A549 (cell line): ENCODE measurements around the gene FLNB. TPM values are rescaled to one million over a fixed set of nuclear protein-coding genes. Genes with fewer than 3 reads are reported as not detected.
A peak's percentile ranks its signal among the peaks of the same experiment; 100 is the strongest.

ENCODE experiments used
- ATAC-seq, 2 experiments: fragments of 200-7000 bp in 1 of 2; fragments of >200 bp in 1 of 2; cut with Nextera tagmentation in 1 of 2; cut with Tn5 transposase in 1 of 2; 3 replicates each; pipeline versions ENCODE4 v1.8.0 to v1.9.1; 2018 to 2020; ENCODE audit warnings: mild to moderate bottlenecking in 1 of 2, moderate library complexity in 1 of 2
- CTCF ChIA-PET: fragments of 300-600 bp; sonication (Branson Sonifier 250); formaldehyde crosslinking; extraction: SDS; loops from one replicate; lab custom pipeline; 2021; ENCODE audit warnings: antibody characterized with exemption, inconsistent platforms; lab: Yijun Ruan, JAX
- POLR2A ChIA-PET: fragments of 350-600 bp; formaldehyde crosslinking; extraction: SDS; loops from one replicate; lab custom pipeline; 2021; ENCODE audit warnings: antibody characterized with exemption, inconsistent platforms; lab: Yijun Ruan, JAX
- DNase-seq, 2 experiments: peaks; one replicate each; pipeline versions ENCODE4 v3.0.0 to v3.0.0-alpha.2; 2011 to 2016; ENCODE audit warnings: low read depth in 1 of 2, low spot score in 1 of 2
- FAIRE-seq: peaks from 2 replicates; lab custom pipeline; 2011; peaks lifted over from hg19 to GRCh38; lab: Jason Lieb, UNC
- H3K27ac ChIP-seq, 2 experiments: fragments of >200 bp; sonication (Bioruptor Twin); formaldehyde crosslinking; 3 replicates each; pipeline ENCODE4 v1.5.1; 2016 to 2017
- H3K4me1 ChIP-seq: fragments of >200 bp; sonication (Bioruptor Twin); formaldehyde crosslinking; 3 replicates; pipeline ENCODE4 v1.6.1; 2016
- H3K4me2 ChIP-seq: fragments of >200 bp; sonication (Bioruptor Twin); formaldehyde crosslinking; 3 replicates; pipeline ENCODE4 v1.6.1; 2016
- H3K4me3 ChIP-seq: fragments of >200 bp; sonication (Bioruptor Twin); formaldehyde crosslinking; 3 replicates; pipeline ENCODE4 v1.5.1; 2016
- H3K9me3 ChIP-seq: fragments of >200 bp; sonication (Bioruptor Twin); formaldehyde crosslinking; 3 replicates; pipeline ENCODE4 v1.6.1; 2016
- CBX2 ChIP-seq: fragments of 200-600 bp; sonication (generic); IDR thresholded peaks from 2 replicates; pipeline ENCODE4 v1.6.1; 2016; ENCODE audit warnings: low read depth, mild to moderate bottlenecking, borderline replicate concordance
- CHD4 ChIP-seq: fragments of 200-600 bp; sonication (generic); IDR thresholded peaks from 2 replicates; pipeline ENCODE4 v1.6.1; 2016; ENCODE audit warnings: antibody characterized with exemption, mild to moderate bottlenecking, borderline replicate concordance
- EHMT2 ChIP-seq: fragments of 200-600 bp; sonication (generic); IDR thresholded peaks from 2 replicates; pipeline ENCODE4 v1.6.1; 2016; ENCODE audit warnings: antibody characterized with exemption, low read depth, mild to moderate bottlenecking, moderate library complexity
- ESRRA ChIP-seq: fragments of 150-350 bp; IDR thresholded peaks from 2 replicates; pipeline ENCODE4 v1.6.1; 2014; ENCODE audit warnings: mild to moderate bottlenecking, low read length, borderline replicate concordance
- FOSB ChIP-seq: fragments of 250-450 bp; sonication (Bioruptor Pico); IDR thresholded peaks from 2 replicates; pipeline ENCODE4 v1.5.0; 2020; ENCODE audit warnings: mild to moderate bottlenecking, moderate library complexity
- HEYL ChIP-seq: fragments of 250-450 bp; sonication (Bioruptor Pico); IDR thresholded peaks from 2 replicates; pipeline ENCODE4 v1.8.0; 2021; ENCODE audit warnings: mild to moderate bottlenecking, moderate library complexity
- HOXB13 ChIP-seq: fragments of 250-450 bp; sonication (Bioruptor Pico); IDR thresholded peaks from 2 replicates; pipeline ENCODE4 v1.5.0; 2020; ENCODE audit warnings: low read depth, mild to moderate bottlenecking, moderate library complexity
- KDM5A ChIP-seq: fragments of 200-600 bp; sonication (generic); IDR thresholded peaks from 2 replicates; pipeline ENCODE4 v1.6.1; 2016; ENCODE audit warnings: antibody characterized with exemption, mild to moderate bottlenecking
- MAFK ChIP-seq: fragments of 450-650 bp; IDR thresholded peaks from 2 replicates; pipeline ENCODE4 v1.6.1; 2014; ENCODE audit not compliant: partially characterized antibody
- RNF2 ChIP-seq: fragments of 200-600 bp; sonication (generic); IDR thresholded peaks from 2 replicates; pipeline ENCODE4 v1.6.1; 2016; ENCODE audit warnings: low read depth, mild to moderate bottlenecking, antibody characterized with exemption, moderate library complexity, borderline replicate concordance
- ZC3H11A ChIP-seq: fragments of 450-650 bp; IDR thresholded peaks from 2 replicates; pipeline ENCODE4 v1.6.1; 2014; ENCODE audit warnings: antibody characterized with exemption, mild to moderate bottlenecking
- WGBS: methylation state at CpG from one replicate; pipeline ENCODE4 v1.1.6; 2017; ENCODE audit errors: missing lambda C conversion rate; 5-methylcytosine and 5-hydroxymethylcytosine counted together
- polyA plus RNA-seq, 4 experiments: library from polyadenylated mRNA; depleted of rRNA in 3 of 4; stranded (reverse); fragments of >200 nt; fragmentation: RNase III in 1 of 4; extraction: RNeasy Plus Mini Kit Qiagen cat#74134 plus additional on column Dnase treatment in 1 of 4; gene quantifications; 2 replicates in 3 of 4; 3 replicates in 1 of 4; pipeline ENCODE4 v1.2.3, GENCODE V29; 2011 to 2017
- TF ChIP-seq, protein P1 (sequence below): fragments of 200-600 bp; sonication (generic); IDR thresholded peaks from 2 replicates; pipeline ENCODE4 v1.6.1; 2016; ENCODE audit warnings: antibody characterized with exemption, mild to moderate bottlenecking, moderate library complexity
- TF ChIP-seq, protein P2 (sequence below): fragments of 150-350 bp; IDR thresholded peaks from 2 replicates; pipeline ENCODE4 v1.6.1; 2014; ENCODE audit warnings: low read depth, mild to moderate bottlenecking, low read length

Gene FLNB
- polyA plus RNA-seq, 2 of the 4 experiments (the other 2 are of a cell fraction), result 235 to 439 TPM

DNA sequence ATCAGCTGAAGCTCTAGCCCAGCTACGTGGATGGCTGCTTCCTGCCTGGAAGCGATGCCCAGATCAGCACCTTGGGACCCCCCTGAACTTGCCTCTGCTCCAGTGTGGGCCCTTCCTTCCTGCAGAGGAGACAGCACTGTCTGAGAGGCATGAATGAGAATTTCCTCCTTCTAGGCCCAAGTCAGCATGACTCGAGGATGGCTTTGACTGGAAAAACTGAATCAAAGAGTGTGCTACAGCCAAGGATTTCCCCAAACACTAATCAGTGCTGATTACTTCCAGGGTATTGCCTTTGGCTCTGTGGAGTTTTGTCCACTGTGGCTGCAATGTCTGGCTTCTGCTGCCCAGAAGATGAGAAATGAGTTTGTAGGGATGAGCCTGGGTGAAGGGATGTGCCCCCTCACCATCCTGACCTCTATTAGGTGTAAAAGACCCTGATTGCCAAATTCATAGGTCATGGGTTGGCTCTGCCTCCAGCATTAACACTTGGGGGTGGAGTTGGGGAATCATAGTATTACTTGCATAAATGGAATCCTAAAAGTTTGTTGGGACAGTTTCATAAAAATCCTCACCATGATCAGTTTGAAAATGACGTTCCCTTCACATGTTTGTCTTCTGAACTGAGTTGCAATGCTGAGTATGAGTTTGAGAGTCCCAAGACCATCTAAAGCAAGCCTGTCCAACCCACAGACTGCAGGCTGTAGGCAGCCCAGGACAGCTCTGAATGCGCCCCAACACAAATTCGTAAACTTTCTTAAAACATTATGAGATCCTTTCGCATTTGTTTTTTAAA is 36.7 kb downstream of the FLNB start (continued):
- TF ChIP-seq, protein P1, sequence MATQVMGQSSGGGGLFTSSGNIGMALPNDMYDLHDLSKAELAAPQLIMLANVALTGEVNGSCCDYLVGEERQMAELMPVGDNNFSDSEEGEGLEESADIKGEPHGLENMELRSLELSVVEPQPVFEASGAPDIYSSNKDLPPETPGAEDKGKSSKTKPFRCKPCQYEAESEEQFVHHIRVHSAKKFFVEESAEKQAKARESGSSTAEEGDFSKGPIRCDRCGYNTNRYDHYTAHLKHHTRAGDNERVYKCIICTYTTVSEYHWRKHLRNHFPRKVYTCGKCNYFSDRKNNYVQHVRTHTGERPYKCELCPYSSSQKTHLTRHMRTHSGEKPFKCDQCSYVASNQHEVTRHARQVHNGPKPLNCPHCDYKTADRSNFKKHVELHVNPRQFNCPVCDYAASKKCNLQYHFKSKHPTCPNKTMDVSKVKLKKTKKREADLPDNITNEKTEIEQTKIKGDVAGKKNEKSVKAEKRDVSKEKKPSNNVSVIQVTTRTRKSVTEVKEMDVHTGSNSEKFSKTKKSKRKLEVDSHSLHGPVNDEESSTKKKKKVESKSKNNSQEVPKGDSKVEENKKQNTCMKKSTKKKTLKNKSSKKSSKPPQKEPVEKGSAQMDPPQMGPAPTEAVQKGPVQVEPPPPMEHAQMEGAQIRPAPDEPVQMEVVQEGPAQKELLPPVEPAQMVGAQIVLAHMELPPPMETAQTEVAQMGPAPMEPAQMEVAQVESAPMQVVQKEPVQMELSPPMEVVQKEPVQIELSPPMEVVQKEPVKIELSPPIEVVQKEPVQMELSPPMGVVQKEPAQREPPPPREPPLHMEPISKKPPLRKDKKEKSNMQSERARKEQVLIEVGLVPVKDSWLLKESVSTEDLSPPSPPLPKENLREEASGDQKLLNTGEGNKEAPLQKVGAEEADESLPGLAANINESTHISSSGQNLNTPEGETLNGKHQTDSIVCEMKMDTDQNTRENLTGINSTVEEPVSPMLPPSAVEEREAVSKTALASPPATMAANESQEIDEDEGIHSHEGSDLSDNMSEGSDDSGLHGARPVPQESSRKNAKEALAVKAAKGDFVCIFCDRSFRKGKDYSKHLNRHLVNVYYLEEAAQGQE, result no peak

DNA sequence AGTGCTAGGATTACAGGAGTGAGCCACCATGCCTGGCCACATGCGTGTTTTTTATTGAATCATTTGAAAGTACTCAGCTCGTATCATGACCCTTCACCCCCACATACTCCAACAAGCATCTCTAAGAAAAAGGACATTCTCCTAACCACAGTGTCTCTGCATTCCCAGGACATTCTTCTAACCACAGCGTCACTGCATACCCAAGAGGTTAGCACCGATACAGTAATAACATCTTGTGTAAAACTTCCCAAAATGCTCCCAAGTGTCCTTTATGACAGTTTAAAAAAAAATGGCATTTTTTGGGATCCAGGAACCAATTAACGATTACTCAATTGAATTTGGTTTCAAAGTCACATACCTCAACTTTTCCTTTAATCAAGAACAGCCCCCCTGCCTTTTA is 39.6 kb downstream of the FLNB start:
- ChIA-PET CTCF (no interaction called here), POLR2A (no interaction called here)
- ATAC-seq, result no peak
- Histone ChIP-seq H3K4me2 (peak overlapping the region; percentile 89), H3K9me3 (no peaks in the 10 kb centered on the region), H3K4me3 (0 out of 3 replicates have a peak overlapping the region, but pooled peaks have one; percentile 4), H3K4me1 (peaks cover 100% of the 10 kb centered on the region), H3K27ac (peak overlapping the region; percentile 72 to 81)
- FAIRE-seq, result no peak
- no peak for TF ChIP-seq HEYL (CRISPR knock-in tag)
- TF ChIP-seq MAFK, result no peak
- no peak for TF ChIP-seq RNF2
- TF ChIP-seq, protein P2, sequence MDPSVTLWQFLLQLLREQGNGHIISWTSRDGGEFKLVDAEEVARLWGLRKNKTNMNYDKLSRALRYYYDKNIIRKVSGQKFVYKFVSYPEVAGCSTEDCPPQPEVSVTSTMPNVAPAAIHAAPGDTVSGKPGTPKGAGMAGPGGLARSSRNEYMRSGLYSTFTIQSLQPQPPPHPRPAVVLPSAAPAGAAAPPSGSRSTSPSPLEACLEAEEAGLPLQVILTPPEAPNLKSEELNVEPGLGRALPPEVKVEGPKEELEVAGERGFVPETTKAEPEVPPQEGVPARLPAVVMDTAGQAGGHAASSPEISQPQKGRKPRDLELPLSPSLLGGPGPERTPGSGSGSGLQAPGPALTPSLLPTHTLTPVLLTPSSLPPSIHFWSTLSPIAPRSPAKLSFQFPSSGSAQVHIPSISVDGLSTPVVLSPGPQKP, result no peak
- TF ChIP-seq CBX2, result no peak
- no peak for TF ChIP-seq ESRRA
- no peak for TF ChIP-seq FOSB (CRISPR knock-in tag)
- TF ChIP-seq HOXB13 (CRISPR knock-in tag), result no peak
- no peak for TF ChIP-seq ZC3H11A
- TF ChIP-seq EHMT2, result no peak
- no peak for DNase-seq
- WGBS, result 19% methylated on average over 5 of the region's 5 CpGs

DNA sequence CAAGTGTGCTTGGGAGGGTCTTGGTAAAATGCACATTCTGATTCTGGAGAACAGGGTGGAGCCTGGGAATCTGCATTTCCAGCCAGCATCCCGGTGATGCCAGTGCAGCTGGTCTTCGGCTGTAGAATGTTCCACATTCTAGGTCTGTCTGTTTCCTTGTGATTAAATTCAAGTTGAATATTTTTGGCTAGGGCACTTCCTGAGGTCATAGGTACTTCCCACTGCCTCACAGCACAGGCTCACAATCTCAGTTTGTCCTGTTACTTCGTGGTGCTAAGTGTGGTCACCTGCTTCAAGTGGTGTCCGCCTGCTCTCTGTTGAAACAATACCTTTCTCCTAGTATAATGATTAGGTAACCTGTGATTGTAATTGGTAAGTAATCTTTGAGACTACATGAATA is 40.1 kb downstream of the FLNB start:
- ChIA-PET CTCF (interaction anchor here (1.7 kb wide), 1 partner anchor 15 kb away, joined by 4 read pairs; no protein-coding TSS in a partner anchor), POLR2A (no interaction called here)
- Histone ChIP-seq H3K4me1 (peaks cover 100% of the 10 kb centered on the region), H3K9me3 (no peaks in the 10 kb centered on the region), H3K4me3 (peak overlapping the region; percentile 4; the same call in 1 of the 3 replicates), H3K4me2 (peak overlapping the region; percentile 89), H3K27ac (peak overlapping the region; percentile 72 to 81)
- ATAC-seq, result no peak
- 0 out of 2 replicates have a peak, but pooled peaks have one; percentile 22 for TF ChIP-seq CHD4
- no peak for TF ChIP-seq KDM5A
- TF ChIP-seq, protein P2, result no peak
- no peak for FAIRE-seq
- DNase-seq, result no peak
- WGBS, result 17% methylated on average over 3 of the region's 4 CpGs
